MCF 10A (cell line): ENCODE measurements around the gene SPRR2B. TPM values are rescaled to one million over a fixed set of nuclear protein-coding genes. Genes with fewer than 3 reads are reported as not detected.

Source experiments
- BruUV-seq: library from RNA; stranded (reverse); fragments of 400-500 nt; replicated peaks from 2 replicates; lab custom pipeline; 2021; lab: Mats Ljungman, UMichigan
- CTCF ChIA-PET: fragments of 300-600 bp; sonication (Branson Sonifier 250); formaldehyde crosslinking; extraction: SDS; loops from one replicate; lab custom pipeline; 2021; ENCODE audit warnings: antibody characterized with exemption, inconsistent platforms; lab: Yijun Ruan, JAX
- POLR2A ChIA-PET: fragments of 300-600, 350-650 bp; sonication (Branson Sonifier 250); formaldehyde crosslinking; extraction: SDS; loops from one replicate; lab custom pipeline; 2020; ENCODE audit warnings: antibody characterized with exemption, inconsistent platforms; lab: Yijun Ruan, JAX
- DNase-seq: peaks from one replicate; pipeline ENCODE4 v3.0.0-alpha.2; 2018; ENCODE audit not compliant: unreplicated experiment
- H3K27ac Mint-ChIP-seq: one replicate; pipeline ENCODE4 v1.8.0; 2022; ENCODE audit warnings: mild to moderate bottlenecking, low read depth, mixed read lengths; ENCODE audit not compliant: unreplicated experiment
- H3K27me3 Mint-ChIP-seq: one replicate; pipeline ENCODE4 v1.8.0; 2022; ENCODE audit warnings: mixed read lengths; ENCODE audit not compliant: insufficient read depth, unreplicated experiment
- H3K36me3 Mint-ChIP-seq: one replicate; pipeline ENCODE4 v1.8.0; 2022; ENCODE audit warnings: mild to moderate bottlenecking, moderate library complexity, mixed read lengths; ENCODE audit not compliant: insufficient read depth, unreplicated experiment
- H3K4me1 Mint-ChIP-seq: one replicate; pipeline ENCODE4 v1.8.0; 2022; ENCODE audit warnings: mixed read lengths; ENCODE audit not compliant: insufficient read depth, unreplicated experiment
- H3K4me3 Mint-ChIP-seq: one replicate; pipeline ENCODE4 v1.8.0; 2022; ENCODE audit warnings: mild to moderate bottlenecking, moderate library complexity, mixed read lengths; ENCODE audit not compliant: unreplicated experiment
- H3K9me3 Mint-ChIP-seq: one replicate; pipeline ENCODE4 v1.8.0; 2022; ENCODE audit warnings: mixed read lengths; ENCODE audit not compliant: unreplicated experiment
- intact Hi-C: fragments of 100-400 bp; cut with micrococcal nuclease; formaldehyde crosslinking; loops from 2 replicates; pipeline ENCODE4 v1.14.1; 2022
- total RNA-seq: library from RNA; stranded (reverse); gene quantifications from 2 replicates; pipeline ENCODE4 v1.2.3, GENCODE V29; 2022
- TF ChIP-seq, protein P1 (sequence below): fragments of 200-600 bp; IDR thresholded peaks from one replicate; pipeline ENCODE4 v1.8.0; 2022; ENCODE audit warnings: antibody characterized with exemption, mild to moderate bottlenecking; ENCODE audit not compliant: unreplicated experiment

SPRR2B gene
- total RNA-seq, 1 experiment from 2014 or later, result not detected

GRCh38 chr1:153032073-153032472 is 39.3 kb downstream of the SPRR2B start:
- H3K27ac Mint-ChIP-seq, result no peak overlapping the region
- DNase-seq, result no peak
- H3K36me3 Mint-ChIP-seq, result no peaks in the 10 kb centered on the region
- TF ChIP-seq, protein P1, sequence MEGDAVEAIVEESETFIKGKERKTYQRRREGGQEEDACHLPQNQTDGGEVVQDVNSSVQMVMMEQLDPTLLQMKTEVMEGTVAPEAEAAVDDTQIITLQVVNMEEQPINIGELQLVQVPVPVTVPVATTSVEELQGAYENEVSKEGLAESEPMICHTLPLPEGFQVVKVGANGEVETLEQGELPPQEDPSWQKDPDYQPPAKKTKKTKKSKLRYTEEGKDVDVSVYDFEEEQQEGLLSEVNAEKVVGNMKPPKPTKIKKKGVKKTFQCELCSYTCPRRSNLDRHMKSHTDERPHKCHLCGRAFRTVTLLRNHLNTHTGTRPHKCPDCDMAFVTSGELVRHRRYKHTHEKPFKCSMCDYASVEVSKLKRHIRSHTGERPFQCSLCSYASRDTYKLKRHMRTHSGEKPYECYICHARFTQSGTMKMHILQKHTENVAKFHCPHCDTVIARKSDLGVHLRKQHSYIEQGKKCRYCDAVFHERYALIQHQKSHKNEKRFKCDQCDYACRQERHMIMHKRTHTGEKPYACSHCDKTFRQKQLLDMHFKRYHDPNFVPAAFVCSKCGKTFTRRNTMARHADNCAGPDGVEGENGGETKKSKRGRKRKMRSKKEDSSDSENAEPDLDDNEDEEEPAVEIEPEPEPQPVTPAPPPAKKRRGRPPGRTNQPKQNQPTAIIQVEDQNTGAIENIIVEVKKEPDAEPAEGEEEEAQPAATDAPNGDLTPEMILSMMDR, result no peak
- H3K27me3 Mint-ChIP-seq, result no peaks in the 10 kb centered on the region
- H3K9me3 Mint-ChIP-seq, result no peaks in the 10 kb centered on the region
- BruUV-seq, result no TSS peak
- peaks cover 12% of the 10 kb centered on the region for H3K4me1 Mint-ChIP-seq
- H3K4me3 Mint-ChIP-seq, result no peak overlapping the region
- intact Hi-C loops, result loop anchor here (5.0 to 10.0 kb wide), 3 partner anchors 80 to 377 kb away; no protein-coding TSS in a partner anchor
- POLR2A ChIA-PET, result interaction anchor here (0.6 to 5.2 kb wide), 8 partner anchors 14 to 864 kb away, joined by 3 to 30 read pairs (median 3); no protein-coding TSS in a partner anchor
- CTCF ChIA-PET, result interaction anchor here (0.6 to 6.6 kb wide), 37 partner anchors 8 to 408 kb away, joined by 3 to 67 read pairs (median 5); partner anchors contain the start of genes SMCP and SPRR3

GRCh38 chr1:153030895-153031294 is 40.5 kb downstream of the SPRR2B start, which contains the start of gene SPRR1B:
TSS of gene SPRR1B (plus strand) at chr1:153031203. CDS start at chr1:153032346, 1,143 bp downstream.
- TF ChIP-seq, protein P1, result no peak
- peak; percentile 64 for DNase-seq
- H3K4me3 Mint-ChIP-seq, result no peak within 1 kb of the TSS
- no peaks in the 10 kb centered on the region for H3K36me3 Mint-ChIP-seq
- no peak within 1 kb of the TSS for H3K27ac Mint-ChIP-seq
- H3K27me3 Mint-ChIP-seq, result no peaks in the 10 kb centered on the region
- BruUV-seq, result no TSS peak
- ChIA-PET CTCF (interaction anchor here (0.7 to 6.6 kb wide), 5 partner anchors 95 to 383 kb away, joined by 3 to 67 read pairs (median 4); no protein-coding TSS in a partner anchor), POLR2A (interaction anchor here (0.9 to 1.6 kb wide), 4 partner anchors 78 to 122 kb away, joined by 3 to 6 read pairs (median 3); partner anchors contain the start of gene IVL)
- no peaks in the 10 kb centered on the region for H3K9me3 Mint-ChIP-seq
- intact Hi-C loops, result loop anchor here (5.0 to 10.0 kb wide), 3 partner anchors 79 to 376 kb away; no protein-coding TSS in a partner anchor
- H3K4me1 Mint-ChIP-seq, result peaks cover 12% of the 10 kb centered on the region

- H3K27ac Mint-ChIP-seq, result no peak overlapping the region
- CTCF ChIA-PET, result interaction anchor here (0.7 to 5.9 kb wide), 6 partner anchors 103 to 195 kb away, joined by 3 to 67 read pairs (median 4); no protein-coding TSS in a partner anchor
- peaks cover 12% of the 10 kb centered on the region for H3K4me1 Mint-ChIP-seq
Measured at GRCh38 chr1:153028766-153029165, 42.6 kb downstream of the SPRR2B start.

GRCh38 chr1:153025797-153026196 is 45.6 kb downstream of the SPRR2B start:
- Mint-ChIP-seq H3K27me3 (no peaks in the 10 kb centered on the region), H3K27ac (no peak overlapping the region), H3K9me3 (no peaks in the 10 kb centered on the region), H3K36me3 (no peaks in the 10 kb centered on the region), H3K4me1 (no peaks in the 10 kb centered on the region), H3K4me3 (no peak overlapping the region)
- TF ChIP-seq, protein P1, result no peak
- no peak for DNase-seq
- intact Hi-C loops, result no loop called here
- CTCF ChIA-PET, result interaction anchor here (0.7 to 2.4 kb wide), 5 partner anchors 100 to 372 kb away, joined by 3 to 11 read pairs (median 4); no protein-coding TSS in a partner anchor
- BruUV-seq, result no TSS peak
- POLR2A ChIA-PET, result interaction anchor here (1.0 to 1.1 kb wide), 2 partner anchors 12 to 96 kb away, joined by 3 read pairs; no protein-coding TSS in a partner anchor

More at GRCh38 chr1:153028766-153029165, 42.6 kb downstream of the SPRR2B start:
- TF ChIP-seq, protein P1, result no peak
- intact Hi-C loops, result no loop called here
- BruUV-seq, result no TSS peak
- Mint-ChIP-seq H3K27me3 (no peaks in the 10 kb centered on the region), H3K4me3 (no peak overlapping the region), H3K36me3 (no peaks in the 10 kb centered on the region), H3K9me3 (no peaks in the 10 kb centered on the region)
- POLR2A ChIA-PET, result interaction anchor here (0.7 kb wide), 1 partner anchor 96 kb away, joined by 3 read pairs; no protein-coding TSS in a partner anchor
- no peak for DNase-seq
